ENCODE measurements around the gene RRM2. TPM values are rescaled to one million over a fixed set of nuclear protein-coding genes. Genes with fewer than 3 reads are reported as not detected.

RRM2 gene
- total RNA-seq, 1 experiment from 2014 or later: 129 TPM

GRCh38 chr2:10096641-10097040 is 25.9 kb upstream of the RRM2 start:
- DNase-seq (ENCODE audit: low spot score) (no peak), ATAC-seq (no peak)
- no peaks in the 10 kb centered on the region for H3K36me3 Mint-ChIP-seq
- no peak for TF ChIP-seq HMGXB4 (CRISPR knock-in tag; IDR thresholded peaks at IDR 0.05)
- TF ChIP-seq ZBTB21 (CRISPR knock-in tag; IDR thresholded peaks at IDR 0.05; ENCODE audit: borderline replicate concordance): no peak
- no peak for TF ChIP-seq NR1H2 (CRISPR knock-in tag; IDR thresholded peaks at IDR 0.05)
- no peak for TF ChIP-seq SOX15 (CRISPR knock-in tag; IDR thresholded peaks at IDR 0.05)
- no peak for TF ChIP-seq FOXK1 (CRISPR knock-in tag; IDR thresholded peaks at IDR 0.05)
- TF ChIP-seq NFATC4 (CRISPR knock-in tag; IDR thresholded peaks at IDR 0.05): no peak
- TF ChIP-seq TEAD1 (CRISPR knock-in tag; IDR thresholded peaks at IDR 0.05): no peak
- TF ChIP-seq ZNF219 (CRISPR knock-in tag; IDR thresholded peaks at IDR 0.05; ENCODE audit: borderline replicate concordance): no peak
- no peak for TF ChIP-seq GABPB1 (CRISPR knock-in tag; IDR thresholded peaks at IDR 0.05)
- no peak for TF ChIP-seq FOXP1 (CRISPR knock-in tag; IDR thresholded peaks at IDR 0.05; ENCODE audit: borderline replicate concordance)
- no peak for TF ChIP-seq ZNF396 (CRISPR knock-in tag; IDR thresholded peaks at IDR 0.05; ENCODE audit: borderline replicate concordance)
- TF ChIP-seq PRRX2 (CRISPR knock-in tag; IDR thresholded peaks at IDR 0.05): no peak
- no peak for TF ChIP-seq ZNF263 (CRISPR knock-in tag; IDR thresholded peaks at IDR 0.05; ENCODE audit: low read depth)
- TF ChIP-seq E2F5 (CRISPR knock-in tag; IDR thresholded peaks at IDR 0.05): no peak
- TF ChIP-seq ZNF423 (CRISPR knock-in tag; IDR thresholded peaks at IDR 0.05): no peak
- TF ChIP-seq MAX (CRISPR knock-in tag; IDR thresholded peaks at IDR 0.05): no peak
- H3K27ac Mint-ChIP-seq: no peak overlapping the region
- H3K9me3 Mint-ChIP-seq: peaks cover 10% of the 10 kb centered on the region
- H3K4me3 Mint-ChIP-seq: no peak overlapping the region
- H3K4me1 Mint-ChIP-seq: peaks cover 31% of the 10 kb centered on the region
- ChIA-PET POLR2A (interaction anchor here (0.5 to 1.1 kb wide), 2 partner anchors 24 to 697 kb away, joined by 4 to 5 read pairs; no protein-coding TSS in a partner anchor), CTCF (interaction anchor here (0.5 to 3.9 kb wide), 50 partner anchors 10 to 845 kb away, joined by 3 to 166 read pairs (median 5); partner anchors contain the start of genes CYS1 and KLF11)
- peaks cover 8% of the 10 kb centered on the region for H3K27me3 Mint-ChIP-seq (ENCODE audit: low read depth)

- POLR2A ChIA-PET: interaction anchor here (0.5 to 1.1 kb wide), 3 partner anchors 25 to 697 kb away, joined by 4 to 5 read pairs (median 5); no protein-coding TSS in a partner anchor
- H3K27ac Mint-ChIP-seq: no peak overlapping the region
- peak; percentile 82 for DNase-seq (ENCODE audit: low spot score)
These were observed 25.0 kb upstream of the RRM2 start for GRCh38 chr2:10097352-10098148.

More at GRCh38 chr2:10097352-10098148, 25.0 kb upstream of the RRM2 start:
- TF ChIP-seq HMGA2 (CRISPR knock-in tag; IDR thresholded peaks at IDR 0.05): no peak
- no peak for TF ChIP-seq ZMAT4 (CRISPR knock-in tag; IDR thresholded peaks at IDR 0.05)
- peak; percentile 85; the same call in 1 of the 2 replicates for TF ChIP-seq CTCF (IDR thresholded peaks at IDR 0.05)
- Mint-ChIP-seq H3K4me3 (no peak overlapping the region), H3K9me3 (peaks cover 3% of the 10 kb centered on the region), H3K36me3 (no peaks in the 10 kb centered on the region), H3K27me3 (ENCODE audit: low read depth) (peaks cover under 1% of the 10 kb centered on the region; the same call in 1 of the 2 replicates), H3K4me1 (peaks cover 31% of the 10 kb centered on the region)
- CTCF ChIA-PET: interaction anchor here (0.5 to 3.9 kb wide), 54 partner anchors 9 to 846 kb away, joined by 3 to 166 read pairs (median 5); partner anchors contain the start of genes CYS1 and KLF11
- ATAC-seq: peak; percentile 96

Data from WTC11 (cell line).